K562 (cell line): Measurements from ENCODE around the gene ACAP3. TPM values are rescaled to one million over a fixed set of nuclear protein-coding genes. Genes with fewer than 3 reads are reported as not detected.
A peak's percentile ranks its signal among the peaks of the same experiment; 100 is the strongest.

ENCODE experiments used
- ATF4 ChIP-seq: fragments of 450-650 bp; formaldehyde crosslinking; IDR thresholded peaks from 2 replicates; pipeline ENCODE4 v1.4.0; 2022; ENCODE audit warnings: mild to moderate bottlenecking, moderate library complexity
- CCAR2 ChIP-seq: fragments of 200-400 bp; formaldehyde crosslinking; IDR thresholded peaks from 2 replicates; pipeline ENCODE4 v1.6.1; 2017; ENCODE audit warnings: mild to moderate bottlenecking, low read depth, low read length
- CHD4 ChIP-seq: fragments of 200-600 bp; sonication (generic); IDR thresholded peaks from 3 replicates; pipeline ENCODE4 v1.6.1; 2012; ENCODE audit warnings: low read depth, mild to moderate bottlenecking, mixed read lengths, low read length, inconsistent platforms; ENCODE audit not compliant: insufficient read depth, insufficient replicate concordance, poor library complexity, severe bottlenecking
- CREB3L1 ChIP-seq: fragments of 450-650 bp; IDR thresholded peaks from 2 replicates; pipeline ENCODE4 v1.6.1; 2014; ENCODE audit warnings: low read depth, mild to moderate bottlenecking, moderate library complexity, borderline replicate concordance
- ETV1 ChIP-seq: fragments of 450-650 bp; conservative IDR thresholded peaks from 2 replicates; pipeline ENCODE4 v1.6.1; 2016; ENCODE audit warnings: missing genetic modification characterization, control low read depth, low read depth, missing compliant biosample characterization
- HDAC1 ChIP-seq, 2 experiments: fragments of 450-650 bp; IDR thresholded peaks; 2 replicates each; pipeline ENCODE4 v1.6.1; 2016 to 2017; ENCODE audit warnings: inconsistent platforms in 1 of 2, mild to moderate bottlenecking in 1 of 2, moderate library complexity in 1 of 2
- HSF4 ChIP-seq: fragments of 250-450 bp; sonication (Bioruptor Pico); IDR thresholded peaks from 2 replicates; pipeline ENCODE4 v2.1.2; 2022; ENCODE audit warnings: mild to moderate bottlenecking, moderate library complexity, borderline replicate concordance
- NCOR1 ChIP-seq: fragments of 450-650 bp; IDR thresholded peaks from 2 replicates; pipeline ENCODE4 v1.6.1; 2016; ENCODE audit warnings: mild to moderate bottlenecking, moderate library complexity
- NEUROD1 ChIP-seq: fragments of 150-350 bp; IDR thresholded peaks from 2 replicates; pipeline ENCODE4 v1.6.1; 2014; ENCODE audit warnings: borderline replicate concordance, low read length, low read depth; ENCODE audit not compliant: partially characterized antibody
- NRF1 ChIP-seq, 2 experiments: fragments of 450-650 bp; IDR thresholded peaks in 1 of 2; conservative IDR thresholded peaks in 1 of 2; 2 replicates each; pipeline ENCODE4 v1.6.1; 2014; ENCODE audit warnings: mild to moderate bottlenecking in 2 of 2
- NUFIP1 ChIP-seq: fragments of 450-650 bp; IDR thresholded peaks from 2 replicates; pipeline ENCODE4 v1.6.1; 2018; ENCODE audit not compliant: partially characterized antibody
- PHF20 ChIP-seq: fragments of 450-650 bp; IDR thresholded peaks from 2 replicates; pipeline ENCODE4 v1.6.1; 2018; ENCODE audit not compliant: partially characterized antibody
- RBM22 ChIP-seq: fragments of 200-400 bp; formaldehyde crosslinking; IDR thresholded peaks from 2 replicates; pipeline ENCODE4 v1.6.1; 2018; ENCODE audit warnings: low read length, low read depth; ENCODE audit not compliant: poor library complexity, severe bottlenecking
- TEAD1 ChIP-seq, 2 experiments: fragments of 450-650 bp in 1 of 2; sonication (generic) in 1 of 2; formaldehyde crosslinking; IDR thresholded peaks; 2 replicates each; pipeline versions ENCODE4 v1.4.0 to v1.8.0; 2020 to 2022; ENCODE audit warnings: mild to moderate bottlenecking in 2 of 2, missing genetic modification reagents in 1 of 2
- ZFX ChIP-seq: sonication (generic); formaldehyde crosslinking; IDR thresholded peaks from 2 replicates; pipeline ENCODE4 v1.8.0; 2022; ENCODE audit warnings: mild to moderate bottlenecking, missing genetic modification reagents, moderate library complexity
- ZNF143 ChIP-seq: sonication (generic); formaldehyde crosslinking; IDR thresholded peaks from 2 replicates; pipeline ENCODE4 v1.9.0; 2022; ENCODE audit warnings: mild to moderate bottlenecking, missing genetic modification reagents
- ZNF41 ChIP-seq: fragments of 250-450 bp; sonication (Bioruptor Pico); conservative IDR thresholded peaks from 2 replicates; pipeline ENCODE4 v1.4.0; 2020; ENCODE audit warnings: mild to moderate bottlenecking
- ZNF445 ChIP-seq: fragments of 250-450 bp; sonication (Bioruptor Pico); IDR thresholded peaks from 2 replicates; pipeline ENCODE4 v1.4.0; 2020; ENCODE audit warnings: low read depth, mild to moderate bottlenecking, moderate library complexity
- ZNF583 ChIP-seq: fragments of 250-450 bp; sonication (Bioruptor Pico); IDR thresholded peaks from 2 replicates; pipeline ENCODE4 v1.4.0; 2020
- ZNF79 ChIP-seq: fragments of 250-450 bp; sonication (Bioruptor Pico); IDR thresholded peaks from 2 replicates; pipeline ENCODE4 v1.4.0; 2020; ENCODE audit warnings: low read depth, mild to moderate bottlenecking, moderate library complexity
- polyA plus RNA-seq, 8 experiments: library from polyadenylated mRNA; depleted of rRNA in 4 of 8; stranded (reverse) in 5 of 8; unstranded in 3 of 8; fragments of >200 nt; fragmentation: Nextera tagmentation in 2 of 8; fragmentation: Illumina TruSeq in 1 of 8; extraction: Ambion mirVana in 2 of 8; extraction: Trizol in 1 of 8; gene quantifications; 2 replicates each; pipeline versions ENCODE4 v1.2.1 to v1.2.3, GENCODE V29; 2011 to 2014; ENCODE audit warnings: inconsistent platforms in 1 of 8, missing spikeins in 1 of 8
- total RNA-seq, 7 experiments: library from RNA; depleted of rRNA in 6 of 7; stranded (reverse); fragments of >200 nt in 6 of 7; fragmentation: Illumina TruSeq in 2 of 7; extraction: Trizol in 2 of 7; gene quantifications; 2 replicates each; pipeline versions ENCODE4 v1.2.1 to v1.2.3, GENCODE V29; 2011 to 2021; ENCODE audit warnings: low replicate concordance in 1 of 7
- TF ChIP-seq, protein P1 (sequence below): sonication (generic); formaldehyde crosslinking; IDR thresholded peaks from 2 replicates; pipeline ENCODE4 v1.8.0; 2022; ENCODE audit warnings: mild to moderate bottlenecking, missing genetic modification reagents

ACAP3 gene
- total and polyA plus RNA-seq, 9 of the 15 experiments (the other 6 are each of a cell fraction or from before 2014, with no cell fraction given): 0.01 to 49.0 (median 12.0) TPM

DNA sequence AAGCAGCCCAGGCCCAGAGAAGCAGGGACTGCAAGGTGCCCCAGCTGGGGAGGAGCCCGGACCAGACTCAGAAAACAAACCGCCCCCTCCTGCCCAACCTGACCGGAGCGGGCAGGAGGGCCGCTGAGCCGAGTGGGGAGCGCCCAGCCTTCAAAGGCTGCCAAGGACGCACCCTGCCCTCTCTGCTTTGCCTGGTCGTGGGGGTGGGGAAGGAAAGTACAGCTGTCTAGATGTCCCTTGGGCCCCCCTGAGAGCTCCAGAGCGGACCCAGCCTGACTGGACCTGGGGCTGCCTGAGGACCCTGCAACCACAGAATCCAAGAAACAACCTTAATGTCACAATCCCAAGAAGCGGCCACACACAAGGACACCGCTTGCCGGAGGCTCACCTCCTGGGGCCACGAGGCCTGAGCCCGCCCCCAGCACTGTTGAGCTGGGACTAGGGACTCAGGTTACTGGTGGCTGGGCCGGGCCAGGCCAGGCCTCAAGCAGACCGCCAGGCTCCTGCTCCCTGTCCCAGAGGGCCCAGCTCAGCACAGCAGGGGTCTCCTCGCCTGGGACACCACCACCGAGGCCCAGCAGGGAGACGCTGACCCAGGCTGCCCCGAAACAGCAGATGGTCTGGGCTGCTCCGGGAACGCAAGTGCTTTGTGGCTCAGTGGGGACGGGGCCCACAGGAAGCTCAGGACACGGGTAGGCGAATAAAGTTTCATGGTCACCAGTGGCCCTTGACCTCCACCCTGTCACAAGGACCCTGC lies 40.1 kb upstream of the ACAP3 start (continued):
- TF ChIP-seq ATF4 (CRISPR knock-in tag) (no peak), ZNF583 (CRISPR knock-in tag) (no peak), TEAD1 (CRISPR knock-in tag; IDR thresholded peaks at IDR 0.05) (0 out of 4 replicates have a peak, but pooled peaks of 1 of the 2 experiments have one; percentile 48), ZNF143 (no peak), CHD4 (no peak), NUFIP1 (no peak), CCAR2 (no peak), NCOR1 (no peak), HDAC1 (IDR thresholded peaks at IDR 0.05) (peak in 1 of 2 experiments; percentile 62; a peak in 1 of 4 replicates), HSF4 (CRISPR knock-in tag) (no peak), ZNF41 (CRISPR knock-in tag) (no peak), ZFX (CRISPR knock-in tag) (peak; percentile 87), ZNF445 (CRISPR knock-in tag) (no peak), NEUROD1 (no peak), PHF20 (no peak), CREB3L1 (no peak), ZNF79 (CRISPR knock-in tag) (no peak), RBM22 (peak; percentile 4), NRF1 (conservative IDR thresholded peaks at IDR 0.05 in 1 of 2, IDR thresholded peaks at IDR 0.05 in 1 of 2) (peak in 1 of 2 experiments; percentile 16; a peak in 1 of 4 replicates), ETV1 (tag) (no peak)
- TF ChIP-seq, protein P1, sequence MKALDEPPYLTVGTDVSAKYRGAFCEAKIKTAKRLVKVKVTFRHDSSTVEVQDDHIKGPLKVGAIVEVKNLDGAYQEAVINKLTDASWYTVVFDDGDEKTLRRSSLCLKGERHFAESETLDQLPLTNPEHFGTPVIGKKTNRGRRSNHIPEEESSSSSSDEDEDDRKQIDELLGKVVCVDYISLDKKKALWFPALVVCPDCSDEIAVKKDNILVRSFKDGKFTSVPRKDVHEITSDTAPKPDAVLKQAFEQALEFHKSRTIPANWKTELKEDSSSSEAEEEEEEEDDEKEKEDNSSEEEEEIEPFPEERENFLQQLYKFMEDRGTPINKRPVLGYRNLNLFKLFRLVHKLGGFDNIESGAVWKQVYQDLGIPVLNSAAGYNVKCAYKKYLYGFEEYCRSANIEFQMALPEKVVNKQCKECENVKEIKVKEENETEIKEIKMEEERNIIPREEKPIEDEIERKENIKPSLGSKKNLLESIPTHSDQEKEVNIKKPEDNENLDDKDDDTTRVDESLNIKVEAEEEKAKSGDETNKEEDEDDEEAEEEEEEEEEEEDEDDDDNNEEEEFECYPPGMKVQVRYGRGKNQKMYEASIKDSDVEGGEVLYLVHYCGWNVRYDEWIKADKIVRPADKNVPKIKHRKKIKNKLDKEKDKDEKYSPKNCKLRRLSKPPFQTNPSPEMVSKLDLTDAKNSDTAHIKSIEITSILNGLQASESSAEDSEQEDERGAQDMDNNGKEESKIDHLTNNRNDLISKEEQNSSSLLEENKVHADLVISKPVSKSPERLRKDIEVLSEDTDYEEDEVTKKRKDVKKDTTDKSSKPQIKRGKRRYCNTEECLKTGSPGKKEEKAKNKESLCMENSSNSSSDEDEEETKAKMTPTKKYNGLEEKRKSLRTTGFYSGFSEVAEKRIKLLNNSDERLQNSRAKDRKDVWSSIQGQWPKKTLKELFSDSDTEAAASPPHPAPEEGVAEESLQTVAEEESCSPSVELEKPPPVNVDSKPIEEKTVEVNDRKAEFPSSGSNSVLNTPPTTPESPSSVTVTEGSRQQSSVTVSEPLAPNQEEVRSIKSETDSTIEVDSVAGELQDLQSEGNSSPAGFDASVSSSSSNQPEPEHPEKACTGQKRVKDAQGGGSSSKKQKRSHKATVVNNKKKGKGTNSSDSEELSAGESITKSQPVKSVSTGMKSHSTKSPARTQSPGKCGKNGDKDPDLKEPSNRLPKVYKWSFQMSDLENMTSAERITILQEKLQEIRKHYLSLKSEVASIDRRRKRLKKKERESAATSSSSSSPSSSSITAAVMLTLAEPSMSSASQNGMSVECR: peak; percentile 78
